Measurements from ENCODE around the gene CDH20. TPM values are rescaled to one million over a fixed set of nuclear protein-coding genes. Genes with fewer than 3 reads are reported as not detected.

CDH20 gene
- total and polyA plus RNA-seq, 8 donors = 0.15 to 1.5 (median 0.43) TPM; not detected in 5

GRCh38 chr18:61554946-61555361 is 221.7 kb downstream of the CDH20 start:
- no peak for DNase-seq
- WGBS, 5 donors = 68 to 79% (median 75%) methylated on average over 4 of the region's 4 CpGs
- no peak overlapping the region for H3K27ac ChIP-seq
- no peaks in the 10 kb centered on the region for H3K27me3 ChIP-seq
- no peaks in the 10 kb centered on the region for H3K4me1 ChIP-seq
- H3K36me3 ChIP-seq = no peaks in the 10 kb centered on the region
- TF ChIP-seq CTCF (IDR thresholded peaks at IDR 0.05) (no peak), POLR2AphosphoS5 (IDR thresholded peaks at IDR 0.05) (no peak), EP300 (IDR thresholded peaks at IDR 0.05) (no peak), POLR2A (IDR thresholded peaks at IDR 0.05) (no peak)
- H3K4me3 ChIP-seq = no peak overlapping the region
- intact Hi-C loops (cut with DNase I; ENCODE audit: low total_unique reads) = loop anchor here (10.0 kb wide), 1 partner anchor 570 kb away; no protein-coding TSS in a partner anchor
- H3K9me3 ChIP-seq = no peaks in the 10 kb centered on the region

GRCh38 chr18:61556316-61556715 is 223.1 kb downstream of the CDH20 start:
- Histone ChIP-seq H3K27me3 (no peaks in the 10 kb centered on the region), H3K27ac (no peak overlapping the region), H3K4me1 (no peaks in the 10 kb centered on the region), H3K4me3 (no peak overlapping the region), H3K9me3 (no peaks in the 10 kb centered on the region), H3K36me3 (no peaks in the 10 kb centered on the region)
- WGBS, 5 donors = 76 to 85% (median 84%) methylated on average over 3 of the region's 3 CpGs
- TF ChIP-seq POLR2A (IDR thresholded peaks at IDR 0.05) = no peak
- no peak for TF ChIP-seq POLR2AphosphoS5 (IDR thresholded peaks at IDR 0.05)
- TF ChIP-seq CTCF (IDR thresholded peaks at IDR 0.05) = no peak
- intact Hi-C loops (cut with DNase I; ENCODE audit: low total_unique reads) = loop anchor here (10.0 kb wide), 1 partner anchor 568 kb away; no protein-coding TSS in a partner anchor
- DNase-seq = no peak

- TF ChIP-seq POLR2AphosphoS5 (IDR thresholded peaks at IDR 0.05) = no peak
- TF ChIP-seq EP300 (IDR thresholded peaks at IDR 0.05) = no peak
- TF ChIP-seq CTCF (IDR thresholded peaks at IDR 0.05) = no peak
- no peak for TF ChIP-seq POLR2A (IDR thresholded peaks at IDR 0.05)
- WGBS, 5 donors = 43 to 61% (median 46%) methylated on average over 2 of the region's 2 CpGs
- Histone ChIP-seq H3K4me3 (no peak overlapping the region), H3K36me3 (no peaks in the 10 kb centered on the region), H3K27me3 (no peaks in the 10 kb centered on the region), H3K27ac (no peak overlapping the region), H3K9me3 (no peaks in the 10 kb centered on the region), H3K4me1 (no peaks in the 10 kb centered on the region)
- intact Hi-C loops (cut with DNase I; ENCODE audit: low total_unique reads) = loop anchor here (10.0 kb wide), 1 partner anchor 568 kb away; no protein-coding TSS in a partner anchor
- DNase-seq = no peak
Measured at GRCh38 chr18:61556862-61557261, 223.6 kb downstream of the CDH20 start.

- no peak overlapping the region for H3K4me3 ChIP-seq
- 78 to 94% (median 88%) methylated on average over 9 of the region's 9 CpGs for WGBS, 5 donors
- no peak for TF ChIP-seq POLR2AphosphoS5 (IDR thresholded peaks at IDR 0.05)
- no peak for TF ChIP-seq CTCF (IDR thresholded peaks at IDR 0.05)
- TF ChIP-seq POLR2A (IDR thresholded peaks at IDR 0.05) = no peak
- no peak for TF ChIP-seq EP300 (IDR thresholded peaks at IDR 0.05)
- no peaks in the 10 kb centered on the region for H3K36me3 ChIP-seq
- H3K4me1 ChIP-seq = no peaks in the 10 kb centered on the region
- DNase-seq = no peak
- no peaks in the 10 kb centered on the region for H3K27me3 ChIP-seq
- intact Hi-C loops (cut with DNase I; ENCODE audit: low total_unique reads) = no loop called here
- no peak overlapping the region for H3K27ac ChIP-seq
- H3K9me3 ChIP-seq = peaks cover 0 to 16% (median 0%) of the 10 kb centered on the region in 4 donors
Measured at GRCh38 chr18:61569176-61569892, 236.1 kb downstream of the CDH20 start.

Data from stomach (tissue), 9 donors.